B cell (primary cell): ENCODE measurements around the gene TBC1D22A. TPM values are rescaled to one million over a fixed set of nuclear protein-coding genes. Genes with fewer than 3 reads are reported as not detected.

Source experiments
- ATAC-seq: fragments of 200-7000 bp; cut with Tn5 transposase; one replicate; pipeline ENCODE4 v1.10.0; 2021; ENCODE audit warnings: low read depth, mild to moderate bottlenecking, moderate number of reproducible peaks, moderate library complexity
- CTCF ChIA-PET: fragments of 350-600 bp; sonication (Branson Sonifier 250); formaldehyde crosslinking; loops from one replicate; lab custom pipeline; 2021; ENCODE audit warnings: antibody characterized with exemption, inconsistent platforms; lab: Charles Lee
- POLR2A ChIA-PET: fragments of 350-600 bp; sonication (Branson Sonifier 250); formaldehyde crosslinking; loops from one replicate; lab custom pipeline; 2021; ENCODE audit warnings: antibody characterized with exemption; lab: Charles Lee
- DNase-seq: peaks from one replicate; pipeline ENCODE4 v3.0.0; 2013
- H2AFZ ChIP-seq: 2 replicates; pipeline ENCODE4 v1.6.1; 2012; ENCODE audit warnings: mild to moderate bottlenecking, low read depth, low read length; ENCODE audit not compliant: insufficient read depth, poor library complexity, severe bottlenecking
- H3K27ac ChIP-seq, 2 donors: 1 replicate in 1 of 2; 2 replicates in 1 of 2; pipeline ENCODE4 v1.5.1; 2012 to 2013; ENCODE audit warnings: low read length in 2 of 2, mild to moderate bottlenecking in 2 of 2, moderate library complexity in 1 of 2
- H3K27me3 ChIP-seq, 4 experiments: fragments of 200-600 bp in 1 of 4; sonication (generic) in 1 of 4; replicated peaks in 1 of 4; 1 replicate in 2 of 4; 2 replicates in 2 of 4; pipeline versions ENCODE4 v1.6.1 to v1.7.0; 2013 to 2016; ENCODE audit warnings: low read length in 3 of 4, mild to moderate bottlenecking in 2 of 4, mixed read lengths in 1 of 4, moderate library complexity in 1 of 4; ENCODE audit not compliant: insufficient read depth in 4 of 4, control insufficient read depth in 3 of 4; ENCODE audit errors: control extremely low read depth in 1 of 4
- H3K36me3 ChIP-seq, 2 experiments: replicated peaks in 1 of 2; 1 replicate in 1 of 2; 2 replicates in 1 of 2; pipeline versions ENCODE4 v1.6.1 to v1.7.1; 2013; ENCODE audit warnings: low read length in 1 of 2; ENCODE audit not compliant: insufficient read depth in 2 of 2, control insufficient read depth in 1 of 2; ENCODE audit errors: control extremely low read depth in 1 of 2, extremely low read depth in 1 of 2
- H3K4me1 ChIP-seq, 2 donors: fragments of 200-600 bp in 1 of 2; sonication (generic) in 1 of 2; 1 replicate in 1 of 2; 2 replicates in 1 of 2; pipeline versions ENCODE4 v1.5.1 to v1.6.1; 2013 to 2017; ENCODE audit warnings: low read length in 2 of 2; ENCODE audit not compliant: control insufficient read depth in 2 of 2, insufficient read depth in 2 of 2
- H3K4me2 ChIP-seq: replicated peaks from 2 replicates; pipeline ENCODE3; 2012; ENCODE audit warnings: mild to moderate bottlenecking, low read depth, low read length; ENCODE audit not compliant: poor library complexity, severe bottlenecking
- H3K4me3 ChIP-seq, 5 experiments: fragments of 200-600 bp in 1 of 5; sonication (generic) in 1 of 5; 1 replicate in 3 of 5; 2 replicates in 2 of 5; pipeline versions ENCODE4 v1.5.1 to v1.7.0; 2011 to 2016; ENCODE audit warnings: low read length in 4 of 5, mild to moderate bottlenecking in 4 of 5, low read depth in 2 of 5, control low read depth in 1 of 5, moderate library complexity in 1 of 5; ENCODE audit not compliant: insufficient read depth in 1 of 5; ENCODE audit errors: control extremely low read depth in 1 of 5, extremely low read depth in 1 of 5
- H3K79me2 ChIP-seq: fragments of 200-600 bp; sonication (generic); one replicate; pipeline ENCODE4 v1.6.0; 2016; ENCODE audit warnings: low read length; ENCODE audit not compliant: control insufficient read depth, insufficient read depth
- H3K9ac ChIP-seq: fragments of 200-600 bp; sonication (generic); 2 replicates; pipeline ENCODE4 v1.6.1; 2017; ENCODE audit warnings: mild to moderate bottlenecking, low read length, moderate library complexity
- H3K9me3 ChIP-seq, 3 donors: one replicate each; pipeline versions ENCODE4 v1.6.1 to v1.7.1; 2013; ENCODE audit warnings: low read length in 2 of 3; ENCODE audit not compliant: control insufficient read depth in 2 of 3, insufficient read depth in 1 of 3; ENCODE audit errors: control extremely low read depth in 1 of 3
- H4K20me1 ChIP-seq: 2 replicates; pipeline ENCODE4 v1.6.0; 2012; ENCODE audit warnings: mild to moderate bottlenecking, low read length; ENCODE audit not compliant: insufficient read depth, control insufficient read depth, poor library complexity, severe bottlenecking
- H3K27ac Mint-ChIP-seq: one replicate; pipeline ENCODE4 v1.8.0; 2021; ENCODE audit warnings: mixed read lengths
- H3K27me3 Mint-ChIP-seq: one replicate; pipeline ENCODE4 v1.8.0; 2021; ENCODE audit warnings: mixed read lengths
- H3K4me1 Mint-ChIP-seq: one replicate; pipeline ENCODE4 v1.8.0; 2021; ENCODE audit warnings: mixed read lengths
- H3K4me3 Mint-ChIP-seq: one replicate; pipeline ENCODE4 v1.8.0; 2021; ENCODE audit warnings: mixed read lengths
- H3K9me3 Mint-ChIP-seq: one replicate; pipeline ENCODE4 v1.8.0; 2022; ENCODE audit warnings: mixed read lengths; ENCODE audit not compliant: insufficient read depth
- EZH2 ChIP-seq: IDR thresholded peaks from 2 replicates; pipeline ENCODE4 v1.6.1; 2012; ENCODE audit warnings: borderline replicate concordance, low read depth, mild to moderate bottlenecking, moderate library complexity, low read length; ENCODE audit not compliant: insufficient read depth, poor library complexity, severe bottlenecking
- WGBS: methylation state at CpG from one replicate; pipeline ENCODE4 v1.1.5; 2013; ENCODE audit warnings: missing lambda C conversion rate; ENCODE audit not compliant: insufficient coverage; 5-methylcytosine and 5-hydroxymethylcytosine counted together
- intact Hi-C: fragments of 100-400 bp; cut with micrococcal nuclease; formaldehyde crosslinking; loops from one replicate; pipeline ENCODE4 v1.10.0; 2022
- polyA plus RNA-seq: library from polyadenylated mRNA; depleted of rRNA; stranded (reverse); fragments of >200 nt; gene quantifications from 2 replicates; pipeline ENCODE4 v1.2.3, GENCODE V29; 2012
- total RNA-seq, 2 donors: library from RNA; stranded (reverse); fragments of 120-200 nt in 1 of 2; gene quantifications; 1 replicate in 1 of 2; 2 replicates in 1 of 2; pipeline versions ENCODE4 v1.2.3 to v1.2.4, GENCODE V29; 2013 to 2022
- TF ChIP-seq, protein P1 (sequence below): fragments of 200-600 bp; IDR thresholded peaks from one replicate; pipeline ENCODE4 v1.8.0; 2022; ENCODE audit warnings: antibody characterized with exemption, mild to moderate bottlenecking

The TBC1D22A gene
- total and polyA plus RNA-seq, 2 donors (not counting 1 experiment from before 2014, with no cell fraction given): 73.8 to 128 TPM

- peaks cover 70% of the 10 kb centered on the region for H3K79me2 ChIP-seq
- 96% methylated on average over 6 of the region's 12 CpGs for WGBS
- no peak for TF ChIP-seq EZH2
- Mint-ChIP-seq H3K9me3 (no peaks in the 10 kb centered on the region), H3K4me3 (no peak overlapping the region), H3K27me3 (no peaks in the 10 kb centered on the region), H3K4me1 (peaks cover 2% of the 10 kb centered on the region), H3K27ac (no peak overlapping the region)
- ATAC-seq (no peak), DNase-seq (no peak)
- H3K36me3 ChIP-seq: peaks cover 12 to 70% of the 10 kb centered on the region in 2 experiments
- H3K9me3 ChIP-seq: peaks cover 0 to 2% (median 0%) of the 10 kb centered on the region in 3 donors
- H3K4me2 ChIP-seq: no peak overlapping the region
- H2AFZ ChIP-seq: no peak overlapping the region
- intact Hi-C loops: no loop called here
- H3K27me3 ChIP-seq: no peaks in the 10 kb centered on the region
- no peak overlapping the region for H3K9ac ChIP-seq
- no peaks in the 10 kb centered on the region for H3K4me1 ChIP-seq
- ChIA-PET CTCF (interaction anchor here (0.7 kb wide), 1 partner anchor 157 kb away, joined by 3 read pairs; no protein-coding TSS in a partner anchor), POLR2A (no interaction called here)
- H4K20me1 ChIP-seq: peaks cover 68% of the 10 kb centered on the region
- no peak overlapping the region for H3K4me3 ChIP-seq
- no peak overlapping the region for H3K27ac ChIP-seq
Observed at GRCh38 chr22:46915950-46916730, 153.7 kb downstream of the TBC1D22A start.

GRCh38 chr22:46916886-46917770 lies 154.7 kb downstream of the TBC1D22A start:
- Mint-ChIP-seq H3K27me3 (no peaks in the 10 kb centered on the region), H3K27ac (no peak overlapping the region), H3K4me1 (peaks cover 2% of the 10 kb centered on the region), H3K9me3 (peaks cover 5% of the 10 kb centered on the region), H3K4me3 (no peak overlapping the region)
- ChIA-PET CTCF (no interaction called here), POLR2A (no interaction called here)
- Histone ChIP-seq H3K4me3 (no peak overlapping the region), H3K4me1 (no peaks in the 10 kb centered on the region), H3K79me2 (peaks cover 72% of the 10 kb centered on the region), H3K9me3 (peaks cover 0 to 9% (median 3%) of the 10 kb centered on the region in 3 donors), H3K4me2 (no peak overlapping the region), H4K20me1 (peaks cover 72% of the 10 kb centered on the region), H2AFZ (no peak overlapping the region), H3K36me3 (peaks cover 19 to 72% of the 10 kb centered on the region in 2 experiments), H3K27ac (no peak overlapping the region), H3K9ac (no peak overlapping the region), H3K27me3 (no peaks in the 10 kb centered on the region)
- intact Hi-C loops: no loop called here
- DNase-seq (no peak), ATAC-seq (no peak)
- 98% methylated on average over 23 of the region's 23 CpGs for WGBS
- TF ChIP-seq, protein P1, sequence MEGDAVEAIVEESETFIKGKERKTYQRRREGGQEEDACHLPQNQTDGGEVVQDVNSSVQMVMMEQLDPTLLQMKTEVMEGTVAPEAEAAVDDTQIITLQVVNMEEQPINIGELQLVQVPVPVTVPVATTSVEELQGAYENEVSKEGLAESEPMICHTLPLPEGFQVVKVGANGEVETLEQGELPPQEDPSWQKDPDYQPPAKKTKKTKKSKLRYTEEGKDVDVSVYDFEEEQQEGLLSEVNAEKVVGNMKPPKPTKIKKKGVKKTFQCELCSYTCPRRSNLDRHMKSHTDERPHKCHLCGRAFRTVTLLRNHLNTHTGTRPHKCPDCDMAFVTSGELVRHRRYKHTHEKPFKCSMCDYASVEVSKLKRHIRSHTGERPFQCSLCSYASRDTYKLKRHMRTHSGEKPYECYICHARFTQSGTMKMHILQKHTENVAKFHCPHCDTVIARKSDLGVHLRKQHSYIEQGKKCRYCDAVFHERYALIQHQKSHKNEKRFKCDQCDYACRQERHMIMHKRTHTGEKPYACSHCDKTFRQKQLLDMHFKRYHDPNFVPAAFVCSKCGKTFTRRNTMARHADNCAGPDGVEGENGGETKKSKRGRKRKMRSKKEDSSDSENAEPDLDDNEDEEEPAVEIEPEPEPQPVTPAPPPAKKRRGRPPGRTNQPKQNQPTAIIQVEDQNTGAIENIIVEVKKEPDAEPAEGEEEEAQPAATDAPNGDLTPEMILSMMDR: no peak
- TF ChIP-seq EZH2: no peak
